ENCODE measurements around the gene LTBP4. TPM values are rescaled to one million over a fixed set of nuclear protein-coding genes. Genes with fewer than 3 reads are reported as not detected.

LTBP4 gene
- total and polyA plus RNA-seq, 2 of the 13 experiments (the other 11 are each of a cell fraction or from before 2014, with no cell fraction given) = 0.86 to 2.3 TPM

DNA sequence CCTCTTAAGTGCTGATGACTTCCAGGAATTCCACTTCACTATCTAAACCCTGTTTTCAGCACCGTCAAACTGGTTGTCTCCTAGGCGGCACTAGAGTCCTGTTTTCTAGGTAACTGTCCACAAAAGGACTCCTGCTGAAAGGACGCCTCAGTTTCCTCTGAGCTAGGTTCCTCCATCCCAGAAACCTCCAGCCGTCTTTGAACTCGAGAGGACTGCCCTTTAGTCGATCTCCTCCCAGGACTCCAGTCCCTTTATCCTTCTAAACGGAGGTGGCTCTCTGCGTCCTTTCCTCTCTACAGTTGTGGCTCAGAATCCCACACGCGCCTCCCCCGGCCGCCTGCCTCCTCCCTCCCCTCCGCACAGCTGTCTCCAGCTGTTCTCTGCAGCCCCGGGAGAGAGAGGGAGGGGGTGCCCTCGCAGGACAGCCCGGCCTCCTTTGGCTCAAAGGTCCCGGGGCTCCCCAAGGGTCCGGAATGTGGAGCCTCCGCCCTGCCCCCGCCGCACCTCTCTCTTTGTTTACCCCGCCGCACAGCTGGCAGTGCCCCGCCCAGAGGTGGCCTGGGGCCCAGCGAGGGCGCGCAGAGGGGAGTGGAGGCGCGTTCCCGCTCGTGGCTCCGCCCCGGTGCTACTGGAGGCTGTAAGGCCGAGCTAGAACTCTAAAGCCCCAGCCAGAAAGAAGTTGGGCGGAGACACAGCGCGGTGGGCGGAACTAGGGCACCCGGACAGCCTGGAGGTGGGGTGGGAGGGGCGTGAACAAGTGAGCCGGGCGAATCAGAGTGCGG is 2.4 kb downstream of the LTBP4 start (continued):
- 0 out of 2 replicates have a peak, but pooled peaks have one; percentile 53 for TF ChIP-seq ZNF598 (CRISPR knock-in tag; IDR thresholded peaks at IDR 0.05; ENCODE audit: borderline replicate concordance)
- TF ChIP-seq, protein P1, sequence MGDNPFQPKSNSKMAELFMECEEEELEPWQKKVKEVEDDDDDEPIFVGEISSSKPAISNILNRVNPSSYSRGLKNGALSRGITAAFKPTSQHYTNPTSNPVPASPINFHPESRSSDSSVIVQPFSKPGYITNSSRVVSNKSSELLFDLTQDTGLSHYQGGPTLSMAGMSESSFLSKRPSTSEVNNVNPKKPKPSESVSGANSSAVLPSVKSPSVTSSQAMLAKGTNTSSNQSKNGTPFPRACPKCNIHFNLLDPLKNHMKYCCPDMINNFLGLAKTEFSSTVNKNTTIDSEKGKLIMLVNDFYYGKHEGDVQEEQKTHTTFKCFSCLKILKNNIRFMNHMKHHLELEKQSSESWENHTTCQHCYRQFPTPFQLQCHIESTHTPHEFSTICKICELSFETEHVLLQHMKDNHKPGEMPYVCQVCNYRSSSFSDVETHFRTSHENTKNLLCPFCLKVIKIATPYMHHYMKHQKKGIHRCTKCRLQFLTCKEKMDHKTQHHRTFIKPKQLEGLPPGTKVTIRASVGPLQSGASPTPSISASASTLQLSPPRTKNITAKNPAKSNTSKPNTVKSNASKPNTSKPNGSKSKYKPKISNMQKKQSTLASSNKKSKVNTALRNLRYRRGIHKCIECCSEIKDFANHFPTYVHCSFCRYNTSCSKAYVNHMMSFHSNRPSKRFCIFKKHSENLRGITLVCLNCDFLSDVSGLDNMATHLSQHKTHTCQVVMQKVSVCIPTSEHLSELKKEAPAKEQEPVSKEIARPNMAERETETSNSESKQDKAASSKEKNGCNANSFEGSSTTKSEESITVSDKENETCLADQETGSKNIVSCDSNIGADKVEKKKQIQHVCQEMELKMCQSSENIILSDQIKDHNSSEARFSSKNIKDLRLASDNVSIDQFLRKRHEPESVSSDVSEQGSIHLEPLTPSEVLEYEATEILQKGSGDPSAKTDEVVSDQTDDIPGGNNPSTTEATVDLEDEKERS (CRISPR knock-in tag; IDR thresholded peaks at IDR 0.05) = peak; percentile 72; the same call in 1 of the 2 replicates
- TF ChIP-seq ZNF101 (CRISPR knock-in tag; IDR thresholded peaks at IDR 0.05; ENCODE audit: borderline replicate concordance, low read depth) = peak; percentile 57; the same call in 1 of the 2 replicates
- no peak for TF ChIP-seq SNRNP70 (IDR thresholded peaks at IDR 0.05; ENCODE audit: low read depth, low read length)
- TF ChIP-seq PTBP1 (IDR thresholded peaks at IDR 0.05; ENCODE audit: low read depth, low read length, poor library complexity, severe bottlenecking) = no peak
- peak; percentile 67 for TF ChIP-seq PPARG (CRISPR knock-in tag; conservative IDR thresholded peaks at IDR 0.05)
- TF ChIP-seq, protein P2, sequence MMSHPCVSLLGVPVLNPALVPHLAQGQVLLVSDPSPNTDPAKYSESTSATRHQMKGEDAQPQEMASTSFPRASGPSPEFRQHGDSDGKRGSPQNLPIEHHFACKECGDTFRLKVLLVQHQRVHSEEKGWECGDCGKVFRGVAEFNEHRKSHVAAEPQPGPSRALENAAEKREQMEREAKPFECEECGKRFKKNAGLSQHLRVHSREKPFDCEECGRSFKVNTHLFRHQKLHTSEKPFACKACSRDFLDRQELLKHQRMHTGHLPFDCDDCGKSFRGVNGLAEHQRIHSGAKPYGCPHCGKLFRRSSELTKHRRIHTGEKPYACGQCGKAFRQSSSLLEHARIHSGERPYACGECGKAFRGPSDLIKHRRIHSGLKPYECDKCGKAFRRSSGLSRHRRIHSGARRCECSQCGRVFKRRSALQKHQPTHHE (CRISPR knock-in tag; IDR thresholded peaks at IDR 0.05; ENCODE audit: borderline replicate concordance) = no peak
- TF ChIP-seq, protein P3, sequence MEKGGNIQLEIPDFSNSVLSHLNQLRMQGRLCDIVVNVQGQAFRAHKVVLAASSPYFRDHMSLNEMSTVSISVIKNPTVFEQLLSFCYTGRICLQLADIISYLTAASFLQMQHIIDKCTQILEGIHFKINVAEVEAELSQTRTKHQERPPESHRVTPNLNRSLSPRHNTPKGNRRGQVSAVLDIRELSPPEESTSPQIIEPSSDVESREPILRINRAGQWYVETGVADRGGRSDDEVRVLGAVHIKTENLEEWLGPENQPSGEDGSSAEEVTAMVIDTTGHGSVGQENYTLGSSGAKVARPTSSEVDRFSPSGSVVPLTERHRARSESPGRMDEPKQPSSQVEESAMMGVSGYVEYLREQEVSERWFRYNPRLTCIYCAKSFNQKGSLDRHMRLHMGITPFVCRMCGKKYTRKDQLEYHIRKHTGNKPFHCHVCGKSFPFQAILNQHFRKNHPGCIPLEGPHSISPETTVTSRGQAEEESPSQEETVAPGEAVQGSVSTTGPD (CRISPR knock-in tag; IDR thresholded peaks at IDR 0.05) = no peak
- TF ChIP-seq FOSL1 (CRISPR knock-in tag; IDR thresholded peaks at IDR 0.05; ENCODE audit: borderline replicate concordance) = no peak
- TF ChIP-seq, protein P4, sequence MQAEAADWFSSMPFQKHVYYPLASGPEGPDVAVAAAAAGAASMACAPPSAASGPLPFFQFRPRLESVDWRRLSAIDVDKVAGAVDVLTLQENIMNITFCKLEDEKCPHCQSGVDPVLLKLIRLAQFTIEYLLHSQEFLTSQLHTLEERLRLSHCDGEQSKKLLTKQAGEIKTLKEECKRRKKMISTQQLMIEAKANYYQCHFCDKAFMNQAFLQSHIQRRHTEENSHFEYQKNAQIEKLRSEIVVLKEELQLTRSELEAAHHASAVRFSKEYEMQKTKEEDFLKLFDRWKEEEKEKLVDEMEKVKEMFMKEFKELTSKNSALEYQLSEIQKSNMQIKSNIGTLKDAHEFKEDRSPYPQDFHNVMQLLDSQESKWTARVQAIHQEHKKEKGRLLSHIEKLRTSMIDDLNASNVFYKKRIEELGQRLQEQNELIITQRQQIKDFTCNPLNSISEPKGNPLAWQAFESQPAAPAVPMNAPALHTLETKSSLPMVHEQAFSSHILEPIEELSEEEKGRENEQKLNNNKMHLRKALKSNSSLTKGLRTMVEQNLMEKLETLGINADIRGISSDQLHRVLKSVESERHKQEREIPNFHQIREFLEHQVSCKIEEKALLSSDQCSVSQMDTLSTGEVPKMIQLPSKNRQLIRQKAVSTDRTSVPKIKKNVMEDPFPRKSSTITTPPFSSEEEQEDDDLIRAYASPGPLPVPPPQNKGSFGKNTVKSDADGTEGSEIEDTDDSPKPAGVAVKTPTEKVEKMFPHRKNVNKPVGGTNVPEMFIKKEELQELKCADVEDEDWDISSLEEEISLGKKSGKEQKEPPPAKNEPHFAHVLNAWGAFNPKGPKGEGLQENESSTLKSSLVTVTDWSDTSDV (CRISPR knock-in tag; IDR thresholded peaks at IDR 0.05) = 0 out of 2 replicates have a peak, but pooled peaks have one; percentile 50
- no peak for TF ChIP-seq ZNF619 (CRISPR knock-in tag; IDR thresholded peaks at IDR 0.05)
- peak; percentile 43; the same call in 1 of the 2 replicates for TF ChIP-seq NFYC (CRISPR knock-in tag; IDR thresholded peaks at IDR 0.05)
- no peak for TF ChIP-seq NONO (IDR thresholded peaks at IDR 0.05)
- TF ChIP-seq NONO (CRISPR knock-in tag; conservative IDR thresholded peaks at IDR 0.05) = peak; percentile 99
- no peak for TF ChIP-seq ZNF674 (CRISPR knock-in tag; IDR thresholded peaks at IDR 0.05; ENCODE audit: low read depth)
- 0 out of 2 replicates have a peak, but pooled peaks have one; percentile 84 for TF ChIP-seq ZNF572 (CRISPR knock-in tag; IDR thresholded peaks at IDR 0.05)
- peak; percentile 98 for TF ChIP-seq FOXK1 (CRISPR knock-in tag; IDR thresholded peaks at IDR 0.05; ENCODE audit: borderline replicate concordance, low read depth)
- TF ChIP-seq ELF3 (CRISPR knock-in tag; IDR thresholded peaks at IDR 0.05) = peak; percentile 66; the same call in 1 of the 2 replicates
- no peak for TF ChIP-seq KMT2A (CRISPR knock-in tag; IDR thresholded peaks at IDR 0.05)
- no peak for TF ChIP-seq TAF1 (CRISPR knock-in tag; IDR thresholded peaks at IDR 0.05)

Data from HepG2 (cell line).